ENCODE results near the gene CFAP61. TPM values are rescaled to one million over a fixed set of nuclear protein-coding genes. Genes with fewer than 3 reads are reported as not detected.

Gene CFAP61
- total and polyA plus RNA-seq, 9 of the 15 experiments (the other 6 are each of a cell fraction or from before 2014, with no cell fraction given), result 0.11 TPM; not detected in 8

DNA sequence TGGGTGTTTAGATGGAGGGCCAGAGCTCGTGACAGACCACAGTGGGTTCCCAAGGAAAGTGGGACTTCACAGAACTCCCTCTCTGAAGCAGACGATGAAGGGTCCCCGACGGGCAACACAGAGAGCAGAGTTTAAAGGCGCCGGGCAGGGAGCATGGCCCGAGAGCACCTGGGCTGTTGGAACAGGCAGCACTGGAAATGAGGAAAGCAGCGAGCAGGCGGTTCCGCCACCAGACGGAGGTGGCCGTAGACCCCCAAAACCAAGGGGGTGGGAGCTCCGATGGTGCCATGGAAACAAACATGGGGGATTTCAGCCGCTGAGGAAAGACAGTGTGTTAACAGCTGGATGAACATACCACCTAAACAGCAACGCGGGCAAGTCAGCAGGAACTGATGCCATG, 288.1 kb downstream of the CFAP61 start:
- intact Hi-C loops (cut with micrococcal nuclease) (no loop called here), in situ Hi-C loops (cut with MboI) (no loop called here)
- H3K36me3 ChIP-seq (ENCODE audit: control insufficient read depth, insufficient read depth, low read length), result no peaks in the 10 kb centered on the region
- H4K20me1 ChIP-seq (replicated peaks; ENCODE audit: control insufficient read depth, insufficient read depth, low read length), result no peaks in the 10 kb centered on the region
- 0% methylated on average over 8 of the region's 16 CpGs for WGBS (ENCODE audit: insufficient coverage, low coverage, missing lambda C conversion rate)
- H3K4me1 ChIP-seq (replicated peaks in 1 of 2; ENCODE audit: control insufficient read depth in 2 of 2, insufficient read depth in 2 of 2, low read length in 2 of 2), result no peaks in the 10 kb centered on the region
- H3K4me2 ChIP-seq (ENCODE audit: insufficient read depth, low read length), result no peak overlapping the region
- FAIRE-seq (no peak), ATAC-seq (no peak), DNase-seq (ENCODE audit: extremely low read depth in 1 of 4, low spot score in 3 of 4) (no peak)
- no peak overlapping the region for H3K4me3 ChIP-seq
- peaks cover 0 to 8% of the 10 kb centered on the region in 2 experiments; a peak in 1 of 5 replicates for H3K27me3 ChIP-seq (ENCODE audit: control insufficient read depth in 2 of 2, insufficient read depth in 2 of 2, low read length in 2 of 2)
- H2AFZ ChIP-seq (ENCODE audit: low read depth, low read length), result no peak overlapping the region
- BruUV-seq (replicated peaks), result no TSS peak
- ChIA-PET POLR2A (interaction anchor here (0.6 kb wide), 1 partner anchor 9 kb away, joined by 3 read pairs; no protein-coding TSS in a partner anchor), CTCF (ENCODE audit: low intra/inter-chr PET ratio) (no interaction called here)
- no peaks in the 10 kb centered on the region for H3K79me2 ChIP-seq (ENCODE audit: control insufficient read depth, insufficient read depth, low read length)
- no peak overlapping the region for H3K9ac ChIP-seq (ENCODE audit: insufficient read depth in 1 of 2, low read depth in 2 of 2, low read length in 2 of 2)
- no peak overlapping the region for H3K27ac ChIP-seq (ENCODE audit: extremely low read depth, low read depth, low read length)
- H3K9me1 ChIP-seq (ENCODE audit: control insufficient read depth, insufficient read depth, low read length), result no peaks in the 10 kb centered on the region
- H3K9me3 ChIP-seq (replicated peaks; ENCODE audit: control insufficient read depth, insufficient read depth, low read depth, low read length), result no peaks in the 10 kb centered on the region
- TF ChIP-seq ZEB2 (IDR thresholded peaks at IDR 0.05), result no peak

DNA sequence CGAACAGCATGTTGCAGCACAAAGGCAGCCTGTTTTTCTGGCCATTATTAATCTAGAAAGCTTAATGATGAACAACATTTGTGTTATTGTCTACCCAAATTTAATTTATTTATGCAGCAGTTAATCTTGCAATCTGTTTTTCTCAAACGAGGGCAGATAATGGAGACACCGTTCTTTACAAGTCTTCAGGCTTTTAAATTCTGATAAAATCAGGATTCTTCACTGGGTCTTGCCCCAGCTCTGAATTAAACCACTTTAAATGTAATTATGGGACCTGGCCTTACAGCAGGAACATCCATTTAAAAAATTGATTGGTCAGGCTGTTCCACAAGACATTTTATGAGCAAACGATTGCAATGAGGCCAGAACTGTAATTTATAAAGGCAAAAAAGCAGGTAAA, 289.0 kb downstream of the CFAP61 start:
- Histone ChIP-seq H3K4me3 (no peak overlapping the region), H3K9me3 (replicated peaks; ENCODE audit: control insufficient read depth, insufficient read depth, low read depth, low read length) (no peaks in the 10 kb centered on the region), H2AFZ (ENCODE audit: low read depth, low read length) (no peak overlapping the region), H3K4me2 (ENCODE audit: insufficient read depth, low read length) (no peak overlapping the region), H3K79me2 (ENCODE audit: control insufficient read depth, insufficient read depth, low read length) (no peaks in the 10 kb centered on the region), H3K9ac (ENCODE audit: insufficient read depth in 1 of 2, low read depth in 2 of 2, low read length in 2 of 2) (no peak overlapping the region), H3K36me3 (ENCODE audit: control insufficient read depth, insufficient read depth, low read length) (no peaks in the 10 kb centered on the region), H3K9me1 (ENCODE audit: control insufficient read depth, insufficient read depth, low read length) (no peaks in the 10 kb centered on the region), H4K20me1 (replicated peaks; ENCODE audit: control insufficient read depth, insufficient read depth, low read length) (no peaks in the 10 kb centered on the region), H3K4me1 (replicated peaks in 1 of 2; ENCODE audit: control insufficient read depth in 2 of 2, insufficient read depth in 2 of 2, low read length in 2 of 2) (no peaks in the 10 kb centered on the region), H3K27ac (ENCODE audit: extremely low read depth, low read depth, low read length) (no peak overlapping the region), H3K27me3 (ENCODE audit: control insufficient read depth in 2 of 2, insufficient read depth in 2 of 2, low read length in 2 of 2) (peaks cover 0 to 8% of the 10 kb centered on the region in 2 experiments; a peak in 1 of 5 replicates)
- DNase-seq (ENCODE audit: extremely low read depth in 1 of 4, low spot score in 3 of 4), result no peak
- POLR2A ChIA-PET, result no interaction called here
- no peak for ATAC-seq
- no peak for FAIRE-seq
- BruUV-seq (replicated peaks), result no TSS peak
- WGBS (ENCODE audit: insufficient coverage, low coverage, missing lambda C conversion rate), result 2% methylated on average over 4 of the region's 4 CpGs
- in situ Hi-C loops (cut with MboI) (no loop called here), intact Hi-C loops (cut with micrococcal nuclease) (no loop called here)
- CTCF ChIA-PET (ENCODE audit: low intra/inter-chr PET ratio), result no interaction called here
- TF ChIP-seq PTRF (tag; IDR thresholded peaks at IDR 0.05) (no peak), POU5F1 (IDR thresholded peaks at IDR 0.05; ENCODE audit: borderline replicate concordance, low read depth, low read length, partially characterized antibody) (no peak), CREBBP (IDR thresholded peaks at IDR 0.05; ENCODE audit: low read depth, low read length) (no peak), BCL6 (CRISPR knock-in tag; IDR thresholded peaks at IDR 0.05) (no peak), ZKSCAN8 (CRISPR knock-in tag; IDR thresholded peaks at IDR 0.05) (no peak), ZNF253 (CRISPR knock-in tag; conservative IDR thresholded peaks at IDR 0.05) (no peak), SP1 (CRISPR knock-in tag; IDR thresholded peaks at IDR 0.05) (no peak), HDAC2 (IDR thresholded peaks at IDR 0.05) (no peak), DMBX1 (CRISPR knock-in tag; IDR thresholded peaks at IDR 0.05; ENCODE audit: borderline replicate concordance) (no peak), CXXC5 (CRISPR knock-in tag; IDR thresholded peaks at IDR 0.05) (no peak), ZNF778 (CRISPR knock-in tag; IDR thresholded peaks at IDR 0.05) (no peak)
- TF ChIP-seq, protein P1, sequence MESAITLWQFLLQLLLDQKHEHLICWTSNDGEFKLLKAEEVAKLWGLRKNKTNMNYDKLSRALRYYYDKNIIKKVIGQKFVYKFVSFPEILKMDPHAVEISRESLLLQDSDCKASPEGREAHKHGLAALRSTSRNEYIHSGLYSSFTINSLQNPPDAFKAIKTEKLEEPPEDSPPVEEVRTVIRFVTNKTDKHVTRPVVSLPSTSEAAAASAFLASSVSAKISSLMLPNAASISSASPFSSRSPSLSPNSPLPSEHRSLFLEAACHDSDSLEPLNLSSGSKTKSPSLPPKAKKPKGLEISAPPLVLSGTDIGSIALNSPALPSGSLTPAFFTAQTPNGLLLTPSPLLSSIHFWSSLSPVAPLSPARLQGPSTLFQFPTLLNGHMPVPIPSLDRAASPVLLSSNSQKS (CRISPR knock-in tag; IDR thresholded peaks at IDR 0.05), result no peak
- TF ChIP-seq, protein P2, sequence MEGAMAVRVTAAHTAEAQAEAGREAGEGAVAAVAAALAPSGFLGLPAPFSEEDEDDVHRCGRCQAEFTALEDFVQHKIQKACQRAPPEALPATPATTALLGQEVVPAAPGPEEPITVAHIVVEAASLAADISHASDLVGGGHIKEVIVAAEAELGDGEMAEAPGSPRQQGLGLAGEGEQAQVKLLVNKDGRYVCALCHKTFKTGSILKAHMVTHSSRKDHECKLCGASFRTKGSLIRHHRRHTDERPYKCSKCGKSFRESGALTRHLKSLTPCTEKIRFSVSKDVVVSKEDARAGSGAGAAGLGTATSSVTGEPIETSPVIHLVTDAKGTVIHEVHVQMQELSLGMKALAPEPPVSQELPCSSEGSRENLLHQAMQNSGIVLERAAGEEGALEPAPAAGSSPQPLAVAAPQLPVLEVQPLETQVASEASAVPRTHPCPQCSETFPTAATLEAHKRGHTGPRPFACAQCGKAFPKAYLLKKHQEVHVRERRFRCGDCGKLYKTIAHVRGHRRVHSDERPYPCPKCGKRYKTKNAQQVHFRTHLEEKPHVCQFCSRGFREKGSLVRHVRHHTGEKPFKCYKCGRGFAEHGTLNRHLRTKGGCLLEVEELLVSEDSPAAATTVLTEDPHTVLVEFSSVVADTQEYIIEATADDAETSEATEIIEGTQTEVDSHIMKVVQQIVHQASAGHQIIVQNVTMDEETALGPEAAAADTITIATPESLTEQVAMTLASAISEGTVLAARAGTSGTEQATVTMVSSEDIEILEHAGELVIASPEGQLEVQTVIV (CRISPR knock-in tag; IDR thresholded peaks at IDR 0.05; ENCODE audit: borderline replicate concordance), result no peak
